22Rv1 (cell line): Measurements from ENCODE around the gene RTN4.

Experiments
- ZFX ChIP-seq: fragments of 450-650 bp; IDR thresholded peaks from 2 replicates; pipeline ENCODE4 v1.6.1; 2017; ENCODE audit warnings: antibody characterized with exemption, borderline replicate concordance
- TF ChIP-seq, protein P1 (sequence below): fragments of 450-650 bp; IDR thresholded peaks from 2 replicates; pipeline ENCODE4 v1.5.1; 2017; ENCODE audit warnings: mild to moderate bottlenecking

DNA sequence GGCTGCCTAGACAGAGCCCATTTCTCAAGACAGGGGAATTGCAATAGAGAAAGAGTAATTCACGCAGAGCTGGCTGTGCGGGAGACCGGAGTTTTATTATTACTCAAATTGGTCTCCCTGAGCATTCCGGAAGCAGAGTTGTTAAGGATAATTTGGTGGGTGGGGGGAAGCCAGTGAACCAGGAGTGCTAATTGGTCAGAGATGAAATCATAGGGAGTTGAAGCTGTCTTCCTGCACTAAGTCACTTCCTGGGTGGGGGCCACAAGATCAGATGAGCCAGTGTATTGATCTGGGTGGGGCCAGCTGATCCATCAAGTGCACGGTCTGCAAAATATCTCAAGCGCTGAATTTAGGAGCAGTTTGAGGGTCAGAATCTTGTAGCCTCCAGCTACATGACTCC, 84.8 kb downstream of the RTN4 start:
- TF ChIP-seq, protein P1, sequence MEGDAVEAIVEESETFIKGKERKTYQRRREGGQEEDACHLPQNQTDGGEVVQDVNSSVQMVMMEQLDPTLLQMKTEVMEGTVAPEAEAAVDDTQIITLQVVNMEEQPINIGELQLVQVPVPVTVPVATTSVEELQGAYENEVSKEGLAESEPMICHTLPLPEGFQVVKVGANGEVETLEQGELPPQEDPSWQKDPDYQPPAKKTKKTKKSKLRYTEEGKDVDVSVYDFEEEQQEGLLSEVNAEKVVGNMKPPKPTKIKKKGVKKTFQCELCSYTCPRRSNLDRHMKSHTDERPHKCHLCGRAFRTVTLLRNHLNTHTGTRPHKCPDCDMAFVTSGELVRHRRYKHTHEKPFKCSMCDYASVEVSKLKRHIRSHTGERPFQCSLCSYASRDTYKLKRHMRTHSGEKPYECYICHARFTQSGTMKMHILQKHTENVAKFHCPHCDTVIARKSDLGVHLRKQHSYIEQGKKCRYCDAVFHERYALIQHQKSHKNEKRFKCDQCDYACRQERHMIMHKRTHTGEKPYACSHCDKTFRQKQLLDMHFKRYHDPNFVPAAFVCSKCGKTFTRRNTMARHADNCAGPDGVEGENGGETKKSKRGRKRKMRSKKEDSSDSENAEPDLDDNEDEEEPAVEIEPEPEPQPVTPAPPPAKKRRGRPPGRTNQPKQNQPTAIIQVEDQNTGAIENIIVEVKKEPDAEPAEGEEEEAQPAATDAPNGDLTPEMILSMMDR = no peak
- TF ChIP-seq ZFX = no peak
